ENCODE results near the gene TTLL9. TPM values are rescaled to one million over a fixed set of nuclear protein-coding genes. Genes with fewer than 3 reads are reported as not detected.

Gene TTLL9
- total RNA-seq, 2 donors from 2014 or later = not detected

GRCh38 chr20:31992086-31992485 is 121.7 kb downstream of the TTLL9 start:
- H3K9me3 ChIP-seq = no peaks in the 10 kb centered on the region
- no peaks in the 10 kb centered on the region for H3K4me1 ChIP-seq (ENCODE audit: control insufficient read depth in 1 of 2, low read depth in 2 of 2)
- H3K4me3 ChIP-seq = no peak overlapping the region
- no peaks in the 10 kb centered on the region for H3K27me3 ChIP-seq (replicated peaks; ENCODE audit: insufficient read depth)
- H3K27ac ChIP-seq = no peak overlapping the region
- no peak for TF ChIP-seq CTCF (IDR thresholded peaks at IDR 0.05)
- H3K36me3 ChIP-seq = no peaks in the 10 kb centered on the region
- ATAC-seq (ENCODE audit: insufficient number of reproducible peaks, low FRiP score, low read depth) = no peak
- no peak for DNase-seq (ENCODE audit: low spot score)

Other genes with a start within 250 kb of the TTLL9 start
- 1 to 10 TPM in 1 of 2 donors, not detected in 1; 4.9 TPM for gene COX4I2, start 232.7 kb upstream of the TTLL9 start, total RNA-seq
- gene BCL2L1, start 147.8 kb upstream of the TTLL9 start, total RNA-seq = 100 to 1,000 TPM; 137 to 187 TPM
- gene TPX2, start 131.3 kb upstream of the TTLL9 start, total RNA-seq = 1 to 10 TPM; 1.5 TPM
- not detected for gene MYLK2, start 51.3 kb upstream of the TTLL9 start, total RNA-seq
- 10 to 100 TPM; 13.9 to 44.5 TPM for gene FOXS1, start 25.0 kb upstream of the TTLL9 start, total RNA-seq
- gene DUSP15, start 107 bp upstream of the TTLL9 start, total RNA-seq = 1 to 10 TPM; 3.9 to 5.6 TPM
- 1 to 10 TPM; 3.0 to 4.7 TPM for gene PDRG1, start 81.4 kb downstream of the TTLL9 start, total RNA-seq
- gene XKR7, start 97.5 kb downstream of the TTLL9 start, total RNA-seq = not detected
- 1 to 10 TPM; 2.7 to 6.4 TPM for gene CCM2L, start 139.8 kb downstream of the TTLL9 start, total RNA-seq
- gene HCK, start 181.6 kb downstream of the TTLL9 start, total RNA-seq = 10 to 100 TPM; 29.0 to 38.1 TPM
- 10 to 100 TPM; 33.4 TPM for gene TM9SF4, start 239.1 kb downstream of the TTLL9 start, total RNA-seq

Measured in thoracic aorta (tissue), 2 donors.